IMR-90 (cell line): ENCODE results near the gene USP7. TPM values are rescaled to one million over a fixed set of nuclear protein-coding genes. Genes with fewer than 3 reads are reported as not detected.

Source experiments
- ATAC-seq: fragments of 200-7000 bp; cut with Tn5 transposase; 2 replicates; pipeline ENCODE4 v1.9.1; 2020; ENCODE audit warnings: low read depth, mild to moderate bottlenecking, moderate library complexity
- BruUV-seq: library from RNA; stranded (reverse); fragments of 400-500 nt; replicated peaks from 2 replicates; lab custom pipeline; 2021; lab: Mats Ljungman, UMichigan
- CTCF ChIA-PET: fragments of 300-600 bp; formaldehyde crosslinking; extraction: SDS; loops from one replicate; lab custom pipeline; 2021; ENCODE audit warnings: antibody characterized with exemption; lab: Yijun Ruan, JAX
- POLR2A ChIA-PET: fragments of 300-600 bp; sonication (Branson Sonifier 250); formaldehyde crosslinking; loops from one replicate; lab custom pipeline; 2022; ENCODE audit warnings: antibody characterized with exemption; ENCODE audit not compliant: unreplicated experiment; lab: Charles Lee
- DNase-seq: peaks from one replicate; pipeline ENCODE4 v3.0.0; 2013
- H2AFZ ChIP-seq: replicated peaks from 2 replicates; pipeline ENCODE3; 2013; ENCODE audit warnings: low read length, mild to moderate bottlenecking; ENCODE audit not compliant: poor library complexity
- H2AK5ac ChIP-seq: 2 replicates; pipeline ENCODE4 v1.6.1; 2013; ENCODE audit warnings: low read depth, low read length, inconsistent platforms
- H2AK9ac ChIP-seq: replicated peaks from 2 replicates; pipeline ENCODE3; 2013; ENCODE audit warnings: mild to moderate bottlenecking, low read depth, low read length, moderate library complexity; ENCODE audit not compliant: poor library complexity
- H2BK120ac ChIP-seq: 2 replicates; pipeline ENCODE4 v1.6.1; 2013; ENCODE audit warnings: low read depth, low read length, inconsistent platforms
- H2BK15ac ChIP-seq: 3 replicates; pipeline ENCODE4 v1.6.1; 2013; ENCODE audit warnings: low read depth, low read length, inconsistent platforms
- H2BK20ac ChIP-seq: 2 replicates; pipeline ENCODE4 v1.6.1; 2013; ENCODE audit warnings: low read depth, mild to moderate bottlenecking, inconsistent platforms, low read length, moderate library complexity
- H2BK5ac ChIP-seq: 2 replicates; pipeline ENCODE4 v1.6.1; 2013; ENCODE audit warnings: mild to moderate bottlenecking, low read depth, low read length, inconsistent platforms; ENCODE audit not compliant: poor library complexity, severe bottlenecking
- H3K14ac ChIP-seq: replicated peaks from 2 replicates; pipeline ENCODE4 v1.6.1; 2013; ENCODE audit warnings: low read depth, low read length, inconsistent platforms
- H3K18ac ChIP-seq: 2 replicates; pipeline ENCODE4 v1.6.1; 2013; ENCODE audit warnings: low read depth, low read length, control low read depth
- H3K23ac ChIP-seq: 2 replicates; pipeline ENCODE4 v1.6.1; 2013; ENCODE audit warnings: low read depth, low read length, inconsistent platforms
- H3K27ac ChIP-seq: 2 replicates; pipeline ENCODE4 v1.5.1; 2013; ENCODE audit warnings: mild to moderate bottlenecking, control low read depth, low read length; ENCODE audit not compliant: insufficient read depth
- H3K27me3 ChIP-seq: 2 replicates; pipeline ENCODE4 v1.6.1; 2013; ENCODE audit warnings: low read length; ENCODE audit not compliant: control insufficient read depth, insufficient read depth
- H3K36me3 ChIP-seq: 2 replicates; pipeline ENCODE4 v1.6.1; 2013; ENCODE audit warnings: low read length, mixed read lengths; ENCODE audit not compliant: control insufficient read depth, insufficient read depth
- H3K4ac ChIP-seq: 2 replicates; pipeline ENCODE4 v1.6.1; 2013; ENCODE audit warnings: low read depth, low read length, inconsistent platforms
- H3K4me1 ChIP-seq: 2 replicates; pipeline ENCODE4 v1.6.1; 2013; ENCODE audit warnings: low read length, mixed read lengths; ENCODE audit not compliant: control insufficient read depth, insufficient read depth
- H3K4me2 ChIP-seq: 2 replicates; pipeline ENCODE4 v1.6.1; 2013; ENCODE audit warnings: low read depth, mild to moderate bottlenecking, control low read depth, low read length, moderate library complexity
- H3K4me3 ChIP-seq: 2 replicates; pipeline ENCODE4 v1.5.1; 2013; ENCODE audit warnings: low read depth, mild to moderate bottlenecking, control low read depth, low read length, moderate library complexity; ENCODE audit not compliant: insufficient read depth
- H3K56ac ChIP-seq: 2 replicates; pipeline ENCODE4 v1.6.1; 2013; ENCODE audit warnings: low read length, inconsistent platforms; ENCODE audit not compliant: insufficient read depth; ENCODE audit errors: extremely low read depth
- H3K79me1 ChIP-seq, 2 experiments: 2 replicates each; pipeline ENCODE4 v1.6.1; 2013; ENCODE audit warnings: low read length in 2 of 2, inconsistent platforms in 1 of 2, low read depth in 1 of 2
- H3K9ac ChIP-seq: 2 replicates; pipeline ENCODE4 v1.6.1; 2013; ENCODE audit warnings: low read depth, low read length, control low read depth
- H3K9me1 ChIP-seq: 2 replicates; pipeline ENCODE4 v1.6.1; 2013; ENCODE audit warnings: low read length, inconsistent platforms; ENCODE audit not compliant: insufficient read depth
- H3K9me3 ChIP-seq: 2 replicates; pipeline ENCODE4 v1.6.1; 2013; ENCODE audit warnings: low read length; ENCODE audit not compliant: control insufficient read depth, insufficient read depth
- H4K20me1 ChIP-seq: 2 replicates; pipeline ENCODE4 v1.6.1; 2013; ENCODE audit warnings: low read length, inconsistent platforms; ENCODE audit not compliant: insufficient read depth
- H4K5ac ChIP-seq: 2 replicates; pipeline ENCODE4 v1.6.1; 2013; ENCODE audit warnings: mild to moderate bottlenecking, low read depth, low read length, control low read depth
- H4K8ac ChIP-seq, 2 experiments: 2 replicates each; pipeline ENCODE4 v1.6.1; 2013; ENCODE audit warnings: low read depth in 2 of 2, low read length in 2 of 2, control low read depth in 1 of 2, inconsistent platforms in 1 of 2
- H4K91ac ChIP-seq: 2 replicates; pipeline ENCODE4 v1.6.1; 2013; ENCODE audit warnings: low read depth, low read length, inconsistent platforms; ENCODE audit not compliant: insufficient read depth
- CHD1 ChIP-seq: IDR thresholded peaks from 2 replicates; pipeline ENCODE4 v1.6.1; 2012; ENCODE audit warnings: low read depth, low read length, improper control_type of control experiment
- CTCF ChIP-seq: conservative IDR thresholded peaks from 2 replicates; pipeline ENCODE4 v1.5.1; 2012; ENCODE audit warnings: mild to moderate bottlenecking, low read depth, low read length, improper control_type of control experiment
- FOS ChIP-seq: fragments of 150-350 bp; IDR thresholded peaks from 2 replicates; pipeline ENCODE4 v1.6.1; 2016; ENCODE audit warnings: low read depth, low read length
- MAZ ChIP-seq: IDR thresholded peaks from 2 replicates; pipeline ENCODE4 v1.6.1; 2012; ENCODE audit warnings: low read depth, mild to moderate bottlenecking, low read length, improper control_type of control experiment, moderate library complexity, borderline replicate concordance
- POLR2A ChIP-seq: IDR thresholded peaks from 2 replicates; pipeline ENCODE4 v1.6.1; 2012; ENCODE audit warnings: mild to moderate bottlenecking, low read depth, low read length
- RAD21 ChIP-seq: IDR thresholded peaks from 2 replicates; pipeline ENCODE4 v1.6.1; 2012; ENCODE audit warnings: low read length, improper control_type of control experiment
- RCOR1 ChIP-seq: IDR thresholded peaks from 2 replicates; pipeline ENCODE4 v1.6.1; 2012; ENCODE audit warnings: mild to moderate bottlenecking, low read length, improper control_type of control experiment; ENCODE audit not compliant: insufficient replicate concordance
- WGBS, 2 experiments: methylation state at CpG; one replicate each; pipeline versions ENCODE4 v1.1.5 to v1.1.7; 2013; ENCODE audit warnings: missing lambda C conversion rate in 2 of 2; ENCODE audit not compliant: insufficient read length in 1 of 2; ENCODE audit errors: extremely low coverage in 2 of 2; 5-methylcytosine and 5-hydroxymethylcytosine counted together
- dilution Hi-C: fragments of 300-500 bp; cut with HindIII; formaldehyde crosslinking; loops from one replicate; pipeline ENCODE4 v1.14.3; 2018; ENCODE audit warnings: low sequenced_read_pairs; ENCODE audit not compliant: unreplicated experiment
- in situ Hi-C: fragments of 300-500 bp; cut with MboI; formaldehyde crosslinking; loops from 3 replicates; pipeline ENCODE4 v1.14.3; 2019; ENCODE audit warnings: low sequenced_read_pairs, inconsistent platforms, mixed read lengths
- intact Hi-C: fragments of 100-400 bp; cut with micrococcal nuclease; formaldehyde crosslinking; loops from 2 replicates; pipeline ENCODE4 v1.10.0; 2022
- polyA plus RNA-seq, 3 experiments: library from polyadenylated mRNA; depleted of rRNA; stranded (reverse); fragments of >200 nt; gene quantifications; 2 replicates each; pipeline ENCODE4 v1.2.3, GENCODE V29; 2012; ENCODE audit warnings: low replicate concordance in 1 of 3
- total RNA-seq: library from RNA; depleted of rRNA; stranded (reverse); fragments of >200 nt; gene quantifications from 2 replicates; pipeline ENCODE4 v1.2.3, GENCODE V29; 2012

USP7 gene
- total and polyA plus RNA-seq, 2 of the 4 experiments (the other 2 are of a cell fraction), result 17.8 to 28.3 TPM

GRCh38 chr16:8864480-8865110 lies 99.1 kb downstream of the USP7 start:
- no peak overlapping the region for H3K56ac ChIP-seq
- 0 out of 2 replicates have a peak overlapping the region, but pooled peaks have one; percentile 29 for H2AK5ac ChIP-seq
- peaks cover 31% of the 10 kb centered on the region for H3K4me1 ChIP-seq
- H4K8ac ChIP-seq, result no peak overlapping the region
- peaks cover 77% of the 10 kb centered on the region for H4K20me1 ChIP-seq
- no peak overlapping the region for H4K91ac ChIP-seq
- WGBS, 2 experiments, result 54% methylated on average over 5 of the region's 13 CpGs; no CpG with 5 or more reads in 1 of the 2 experiments
- no peak overlapping the region for H3K9ac ChIP-seq
- peaks cover 19% of the 10 kb centered on the region for H3K9me1 ChIP-seq
- ATAC-seq (no peak), DNase-seq (no peak)
- BruUV-seq, result no TSS peak
- H3K9me3 ChIP-seq, result no peaks in the 10 kb centered on the region
- H3K4me2 ChIP-seq, result no peak overlapping the region
- peaks cover 8 to 88% of the 10 kb centered on the region in 2 experiments for H3K79me1 ChIP-seq
- H3K14ac ChIP-seq, result no peak overlapping the region
- intact Hi-C loops, result loop anchor here (5.0 kb wide), 1 partner anchor 67 kb away; the partner anchor contains the start of genes PMM2 and TMEM186
- H2AK9ac ChIP-seq, result peak overlapping the region; percentile 31
- H3K4ac ChIP-seq, result no peak overlapping the region
- TF ChIP-seq POLR2A, result no peak
- TF ChIP-seq FOS, result no peak
- no peak for TF ChIP-seq CHD1
- TF ChIP-seq MAZ, result no peak
- no peak for TF ChIP-seq CTCF
- no peak for TF ChIP-seq RCOR1
- TF ChIP-seq RAD21, result no peak
- H3K36me3 ChIP-seq, result peaks cover 4% of the 10 kb centered on the region
- no peak overlapping the region for H3K27ac ChIP-seq
- no peak overlapping the region for H2BK120ac ChIP-seq
- in situ Hi-C loops, result no loop called here
- POLR2A ChIA-PET, result interaction anchor here (0.6 kb wide), 1 partner anchor 15 kb away, joined by 3 read pairs; no protein-coding TSS in a partner anchor
- no peak overlapping the region for H4K5ac ChIP-seq
- H3K18ac ChIP-seq, result no peak overlapping the region
- H2BK15ac ChIP-seq, result no peak overlapping the region
- H2BK20ac ChIP-seq, result no peak overlapping the region
- H3K23ac ChIP-seq, result no peak overlapping the region
- CTCF ChIA-PET, result interaction anchor here (1.2 kb wide), 1 partner anchor 9 kb away, joined by 3 read pairs; no protein-coding TSS in a partner anchor
- H3K27me3 ChIP-seq, result no peaks in the 10 kb centered on the region
- H2AFZ ChIP-seq, result no peak overlapping the region
- H3K4me3 ChIP-seq, result no peak overlapping the region
- dilution Hi-C loops, result no loop called here
- no peak overlapping the region for H2BK5ac ChIP-seq
